GM20000 (cell line): ENCODE results near the gene EXT2.

ENCODE experiments used
- DNase-seq: peaks from one replicate; pipeline ENCODE4 v3.0.0; 2012; ENCODE audit warnings: low spot score
- CTCF ChIP-seq: IDR thresholded peaks from 2 replicates; pipeline ENCODE4 v1.5.1; 2012; ENCODE audit warnings: mild to moderate bottlenecking, control low read depth; ENCODE audit errors: extremely low read depth, missing control alignments

Gene EXT2

GRCh38 chr11:44217432-44217831 is 122.0 kb downstream of the EXT2 start:
- TF ChIP-seq CTCF, result no peak
- DNase-seq, result no peak

- no peak for TF ChIP-seq CTCF
- no peak for DNase-seq
These were observed 124.6 kb downstream of the EXT2 start for GRCh38 chr11:44219830-44220796.

- DNase-seq, result no peak
- no peak for TF ChIP-seq CTCF
These were observed 126.0 kb downstream of the EXT2 start for GRCh38 chr11:44221456-44221855.

- DNase-seq, result no peak
- TF ChIP-seq CTCF, result no peak
These were observed 126.5 kb downstream of the EXT2 start for GRCh38 chr11:44221992-44222391.

GRCh38 chr11:44223238-44223637 is 127.8 kb downstream of the EXT2 start:
- no peak for DNase-seq
- TF ChIP-seq CTCF, result no peak

- no peak for TF ChIP-seq CTCF
These were observed 129.5 kb downstream of the EXT2 start for GRCh38 chr11:44224867-44225501.

GRCh38 chr11:44226490-44226889 is 131.0 kb downstream of the EXT2 start:
- TF ChIP-seq CTCF, result no peak
- DNase-seq, result no peak

More at GRCh38 chr11:44224867-44225501, 129.5 kb downstream of the EXT2 start:
- no peak for DNase-seq
